GM11168 (cell line): ENCODE results near the gene PDIA5.

Source experiments
- in situ Hi-C: fragments of 300-500 bp; cut with MboI; formaldehyde crosslinking; loops from one replicate; pipeline ENCODE4 v1.12.0; 2022; ENCODE audit warnings: low sequenced_read_pairs; ENCODE audit not compliant: unreplicated experiment

Gene PDIA5

GRCh38 chr3:123157598-123158287 is 90.9 kb downstream of the PDIA5 start:
- in situ Hi-C loops, result no loop called here

DNA sequence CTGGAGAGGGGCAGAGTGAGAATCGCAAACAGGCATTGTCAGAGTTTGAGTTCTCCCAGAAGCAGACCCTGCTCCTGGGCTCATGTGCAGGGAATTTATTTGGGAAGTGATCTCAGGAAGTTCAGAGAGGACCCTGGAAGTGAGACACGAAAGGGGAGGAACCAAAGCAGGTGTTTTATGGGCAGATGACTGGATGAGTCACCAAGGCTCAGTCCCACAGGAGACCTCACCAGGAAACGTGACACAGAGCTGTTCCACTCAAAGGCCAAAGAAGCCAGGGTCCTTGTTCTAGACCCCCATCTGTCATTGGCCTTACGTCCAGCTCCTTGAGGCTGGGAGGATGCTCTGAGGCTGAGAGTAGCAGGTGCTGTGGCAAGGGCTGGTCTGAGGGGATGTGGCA is 91.5 kb downstream of the PDIA5 start:
- in situ Hi-C loops, result no loop called here

- in situ Hi-C loops, result no loop called here
Observed at GRCh38 chr3:123158899-123159390, 92.1 kb downstream of the PDIA5 start.

DNA sequence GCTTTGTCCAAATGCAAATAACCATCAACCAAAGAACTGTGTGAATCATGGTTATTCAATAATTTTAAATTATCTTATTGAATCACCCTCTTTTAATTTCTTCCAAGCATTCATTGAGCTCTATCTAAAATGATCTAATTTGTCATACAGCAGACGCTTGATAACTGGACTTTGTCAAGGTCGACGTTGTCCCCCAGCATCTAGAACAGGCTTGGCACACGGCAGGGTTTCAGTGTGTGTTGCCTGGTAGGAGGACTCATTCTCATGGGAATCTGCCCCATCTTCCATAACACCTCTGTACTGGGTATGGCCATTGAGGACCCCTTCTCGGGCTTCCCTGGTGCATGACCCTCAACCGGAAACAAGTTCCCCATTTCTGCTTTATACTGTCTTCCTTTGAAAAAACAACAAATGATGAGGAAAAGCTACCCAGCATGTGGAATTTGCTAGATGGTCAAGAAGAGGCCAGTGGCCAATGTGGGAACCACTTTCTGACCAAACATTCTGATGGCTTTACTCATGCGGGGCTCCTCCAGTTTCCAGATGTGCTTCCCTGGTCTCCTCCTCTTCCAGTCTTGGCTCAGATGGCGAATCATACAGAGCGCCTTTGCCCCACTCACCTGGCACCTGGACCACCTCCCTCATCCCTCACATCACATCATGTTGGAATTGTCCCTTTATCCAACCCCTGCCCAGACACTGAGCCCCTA is 93.3 kb downstream of the PDIA5 start:
- in situ Hi-C loops, result no loop called here

DNA sequence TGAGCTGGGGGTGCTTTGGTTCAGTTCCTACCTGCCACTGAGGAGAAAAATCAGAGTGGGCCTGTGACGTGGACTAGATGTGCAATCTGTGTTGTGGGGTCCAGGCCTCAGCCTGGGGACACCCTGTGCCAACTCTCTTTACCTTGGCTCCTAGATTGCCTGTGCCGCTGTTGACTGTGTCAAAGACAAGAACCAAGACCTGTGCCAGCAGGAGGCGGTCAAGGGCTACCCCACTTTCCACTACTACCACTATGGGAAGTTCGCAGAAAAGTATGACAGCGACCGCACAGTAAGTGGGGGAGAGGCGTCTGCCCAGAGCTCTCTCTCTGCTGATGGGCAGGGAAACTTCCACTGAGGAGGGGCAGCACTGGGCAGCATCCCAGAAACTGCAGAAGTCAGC is 94.3 kb downstream of the PDIA5 start:
- in situ Hi-C loops, result no loop called here

GRCh38 chr3:123163141-123163540 is 96.3 kb downstream of the PDIA5 start:
- in situ Hi-C loops, result no loop called here

DNA sequence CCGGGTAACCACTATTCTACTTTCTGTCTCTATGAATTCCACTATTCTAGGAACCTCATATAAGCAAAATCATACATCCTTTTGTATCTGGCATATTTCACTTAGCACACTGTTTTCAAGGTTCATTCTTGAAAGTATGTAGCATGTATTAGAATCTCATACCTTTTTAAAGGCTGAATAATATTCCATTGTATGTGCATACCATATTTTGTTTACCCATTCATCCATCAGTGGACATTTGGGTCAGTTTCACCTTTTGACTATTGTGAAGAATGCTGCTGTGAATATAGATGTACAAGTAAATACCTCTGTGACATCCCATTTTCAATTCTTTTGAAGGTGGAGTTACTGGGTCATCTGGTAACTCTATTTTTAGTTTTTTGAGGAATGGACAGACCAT is 98.3 kb downstream of the PDIA5 start:
- in situ Hi-C loops, result no loop called here

DNA sequence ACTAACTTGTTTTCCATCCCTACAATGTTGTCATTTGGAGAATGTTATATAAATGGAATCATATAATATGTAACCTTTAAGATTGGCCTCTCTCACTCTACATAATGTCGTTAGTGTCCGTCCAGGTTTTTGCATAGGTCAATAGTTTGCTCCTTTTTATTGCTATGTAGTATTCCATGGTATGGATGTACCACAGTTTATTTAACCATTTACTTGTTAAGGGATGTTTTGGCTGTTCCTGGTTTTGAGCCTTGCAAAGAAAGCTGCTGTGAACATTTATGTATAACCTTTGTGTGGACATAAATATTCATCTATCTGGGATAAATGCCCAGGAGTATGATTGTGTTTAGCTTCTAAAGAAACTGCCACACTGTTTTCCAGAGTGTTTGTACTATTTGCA is 100.9 kb downstream of the PDIA5 start:
- in situ Hi-C loops, result no loop called here

GRCh38 chr3:123168122-123168521 is 101.3 kb downstream of the PDIA5 start:
- in situ Hi-C loops, result no loop called here

DNA sequence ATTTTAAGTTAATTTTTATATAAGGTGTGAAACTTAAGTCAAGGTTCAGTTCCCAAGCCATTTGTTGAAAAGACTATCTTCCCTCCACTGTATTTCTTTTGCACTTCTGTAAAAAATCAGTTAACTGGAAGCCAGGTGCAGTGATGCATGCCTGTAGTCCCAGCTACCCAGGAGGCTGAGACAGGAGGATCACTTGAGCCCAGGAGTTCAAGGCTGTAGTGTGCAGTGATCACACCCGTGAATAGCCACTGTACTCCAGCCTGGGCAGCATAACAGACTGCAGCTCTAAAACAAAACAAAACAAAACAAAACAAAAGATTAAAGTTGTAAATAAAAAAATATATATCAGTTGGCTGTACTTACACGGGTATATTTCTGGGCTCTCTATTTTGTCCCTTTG is 101.8 kb downstream of the PDIA5 start:
- in situ Hi-C loops, result no loop called here

DNA sequence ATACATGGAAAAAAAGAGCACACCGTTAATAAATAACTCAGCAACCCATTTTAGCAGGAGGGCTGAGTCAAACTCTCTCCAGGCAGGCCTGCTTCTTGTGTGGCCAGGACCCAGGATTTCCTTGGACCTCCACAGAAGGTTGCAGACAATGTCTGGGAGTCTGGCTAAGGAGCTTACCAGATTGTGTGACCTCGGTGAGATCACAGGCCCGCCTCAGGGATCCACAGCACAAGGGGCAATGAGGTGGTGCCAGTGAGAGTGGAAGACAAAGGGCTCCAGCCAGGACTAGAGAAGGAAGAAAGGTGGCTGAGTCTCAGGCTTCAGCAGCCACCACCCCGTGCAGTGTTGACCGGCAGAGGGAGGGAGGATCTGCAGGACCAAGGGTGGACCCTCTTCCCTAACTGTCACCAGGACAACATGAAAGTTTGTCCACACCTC is 102.7 kb downstream of the PDIA5 start:
- in situ Hi-C loops, result no loop called here

GRCh38 chr3:123169930-123170329 is 103.1 kb downstream of the PDIA5 start:
- in situ Hi-C loops, result no loop called here

DNA sequence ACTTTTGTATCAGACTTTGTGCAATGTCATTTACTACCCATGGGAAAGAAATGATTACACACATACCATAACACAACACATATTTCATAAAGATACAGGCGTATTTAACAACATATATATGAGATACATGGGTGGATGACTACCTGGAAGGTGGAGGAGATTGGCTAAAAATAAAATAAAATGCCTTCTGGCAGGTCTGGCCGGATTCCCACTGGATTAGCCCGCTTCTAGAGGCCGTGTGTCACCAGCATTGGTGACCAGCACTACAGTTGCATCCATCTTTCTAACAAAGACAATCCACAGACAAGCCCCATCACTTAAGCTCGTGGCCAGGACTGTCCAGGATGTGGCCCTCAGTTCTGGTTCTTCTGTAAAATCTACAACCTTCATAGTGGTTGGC is 114.0 kb downstream of the PDIA5 start:
- in situ Hi-C loops, result no loop called here

DNA sequence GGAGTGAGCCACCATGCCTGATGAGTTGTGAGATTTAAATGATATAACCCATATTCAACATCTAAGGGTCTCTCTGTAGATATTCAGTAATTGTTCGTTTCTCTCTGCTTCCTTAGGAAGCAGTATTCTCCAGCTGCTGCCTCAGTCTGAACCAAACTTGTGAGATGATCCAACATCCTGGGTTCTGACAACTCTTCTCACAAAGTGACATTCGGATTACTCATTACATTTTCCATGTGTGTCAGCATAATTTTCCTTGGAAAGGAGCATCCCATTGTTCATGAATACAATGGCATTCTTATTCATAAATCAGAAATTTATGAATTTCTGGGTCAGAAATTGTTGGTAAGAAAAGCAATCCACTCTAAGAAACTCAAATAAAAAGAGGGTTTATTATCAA is 119.9 kb downstream of the PDIA5 start:
- in situ Hi-C loops, result no loop called here

GRCh38 chr3:123188058-123188457 is 121.2 kb downstream of the PDIA5 start:
- in situ Hi-C loops, result no loop called here

DNA sequence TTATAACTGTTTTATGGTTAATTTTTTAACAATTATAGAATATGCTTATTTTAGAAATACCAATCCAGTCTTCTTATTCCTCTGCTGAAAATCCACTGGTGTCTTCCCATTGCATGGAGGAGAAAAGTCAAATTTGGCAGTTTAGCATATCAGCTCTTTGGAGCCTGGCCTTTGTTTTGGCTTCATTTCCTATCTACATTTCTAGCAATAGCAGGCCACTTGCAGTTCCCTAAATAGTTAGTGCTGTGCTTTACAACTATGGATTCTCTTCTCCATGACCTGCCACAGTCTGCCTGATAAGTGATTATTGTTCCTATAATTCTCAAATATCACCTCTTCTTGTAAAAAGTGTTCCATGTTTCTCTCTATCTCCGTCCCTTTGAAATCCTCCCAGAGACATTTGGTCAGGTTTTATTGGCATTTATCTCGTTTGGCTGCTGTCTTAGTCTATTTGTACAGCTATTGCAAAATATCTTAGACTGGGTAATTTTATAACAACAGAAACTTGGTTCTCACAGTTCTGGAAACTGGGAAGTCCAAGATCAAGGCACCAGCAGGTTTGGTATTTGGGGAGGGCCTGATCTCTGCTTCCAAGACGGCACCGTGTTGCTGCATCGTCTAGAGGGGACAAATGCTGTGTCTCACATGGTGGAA is 126.8 kb downstream of the PDIA5 start:
- in situ Hi-C loops, result no loop called here

DNA sequence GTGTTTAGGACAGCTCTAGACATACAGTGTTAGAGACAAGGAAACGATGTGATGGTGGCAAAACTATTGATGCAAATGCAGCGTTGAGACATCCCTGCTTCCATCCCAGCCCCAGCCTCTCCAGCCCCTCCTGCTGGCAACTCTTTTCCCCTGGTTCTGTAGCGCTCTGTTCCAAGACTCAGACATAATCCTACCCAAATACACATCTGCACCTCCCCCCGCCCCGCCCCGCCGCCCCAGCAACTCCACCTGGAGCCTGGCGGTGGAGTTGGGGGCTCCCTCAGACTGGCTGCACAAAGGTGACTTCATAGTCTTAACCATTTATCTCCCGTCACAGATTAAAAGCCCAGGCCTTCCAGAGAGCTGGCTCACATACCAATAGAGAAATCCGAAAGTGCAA is 127.7 kb downstream of the PDIA5 start:
- in situ Hi-C loops, result no loop called here

DNA sequence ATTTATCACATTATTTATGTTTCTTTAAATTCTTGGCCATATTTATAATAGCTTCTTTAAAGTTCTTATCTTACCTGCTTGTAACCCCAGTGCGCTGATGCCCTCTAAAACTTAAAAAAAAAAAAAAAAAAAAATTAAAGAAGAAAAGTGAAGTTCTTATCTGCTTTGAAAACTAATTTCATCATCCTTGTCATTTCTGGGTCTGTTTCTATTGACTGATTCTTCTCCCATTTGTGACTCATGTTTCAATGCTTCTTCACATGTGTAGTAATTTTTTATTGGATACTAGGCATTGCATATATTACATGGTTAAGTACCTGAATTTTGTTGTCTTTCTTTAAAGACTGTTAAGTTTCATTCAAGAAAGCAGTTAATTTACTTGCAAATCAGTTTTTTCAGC is 131.5 kb downstream of the PDIA5 start:
- in situ Hi-C loops, result no loop called here

DNA sequence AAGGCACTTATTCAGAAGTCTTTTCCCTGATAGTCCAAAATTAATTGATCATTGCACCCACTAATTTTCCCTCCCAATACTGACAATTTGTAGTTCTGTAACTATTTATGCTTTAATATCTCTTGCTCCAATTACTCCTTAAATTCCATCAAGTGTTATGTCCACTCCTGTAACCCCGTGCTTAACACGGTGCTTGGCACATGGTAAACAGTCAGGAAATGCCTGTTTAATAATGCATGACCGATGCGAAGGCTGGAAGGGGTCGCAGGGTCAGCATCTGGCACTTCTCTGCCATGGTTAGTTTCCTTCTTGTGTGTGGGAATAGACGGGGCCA is 134.4 kb downstream of the PDIA5 start:
- in situ Hi-C loops, result no loop called here

GRCh38 chr3:123201557-123202427 is 135.0 kb downstream of the PDIA5 start, which contains the start of gene SEC22A:
Gene SEC22A (plus strand): TSS chr3:123201943. CDS start chr3:123209218, 7,275 bp downstream.
- in situ Hi-C loops, result no loop called here
